GM21367 (cell line): ENCODE data around the gene SLC22A1.
"Not testable (repeated sequence)": the region's sequence is repeated elsewhere in the genome, so short reads cannot be mapped to it uniquely, and the experiment has no call there.

Source experiments
- ATAC-seq: cut with Tn5 transposase; IDR thresholded peaks from one replicate; pipeline ENCODE4 v1.9.1; 2021; ENCODE audit not compliant: unreplicated experiment

Gene SLC22A1

GRCh38 chr6:160121981-160122380 lies 366 bp downstream of the SLC22A1 start:
- no peak for ATAC-seq

GRCh38 chr6:160122744-160123143 lies 1.1 kb downstream of the SLC22A1 start:
- no peak for ATAC-seq

GRCh38 chr6:160124007-160124406 lies 2.4 kb downstream of the SLC22A1 start:
- no peak for ATAC-seq

- no peak for ATAC-seq
Observed at GRCh38 chr6:160124605-160125004, 3.0 kb downstream of the SLC22A1 start.

GRCh38 chr6:160125105-160125504 lies 3.5 kb downstream of the SLC22A1 start:
- ATAC-seq: not testable (repeated sequence)

- ATAC-seq: no peak
Observed at GRCh38 chr6:160127270-160128124, 5.9 kb downstream of the SLC22A1 start.

- no peak for ATAC-seq
Observed at GRCh38 chr6:160128125-160128683, 6.6 kb downstream of the SLC22A1 start.

GRCh38 chr6:160128879-160129516 lies 7.4 kb downstream of the SLC22A1 start:
- ATAC-seq: no peak

- no peak for ATAC-seq
Observed at GRCh38 chr6:160129881-160130615, 8.4 kb downstream of the SLC22A1 start.

- no peak for ATAC-seq
Observed at GRCh38 chr6:160130729-160131484, 9.3 kb downstream of the SLC22A1 start.

GRCh38 chr6:160131636-160132296 lies 10.2 kb downstream of the SLC22A1 start:
- no peak for ATAC-seq

GRCh38 chr6:160132297-160132637 lies 10.7 kb downstream of the SLC22A1 start:
- no peak for ATAC-seq

- no peak for ATAC-seq
Observed at GRCh38 chr6:160132776-160133338, 11.2 kb downstream of the SLC22A1 start.

GRCh38 chr6:160133441-160134336 lies 12.1 kb downstream of the SLC22A1 start:
- no peak for ATAC-seq

- not testable (repeated sequence) for ATAC-seq
Observed at GRCh38 chr6:160134337-160134751, 12.7 kb downstream of the SLC22A1 start.

GRCh38 chr6:160134779-160135547 lies 13.3 kb downstream of the SLC22A1 start:
- ATAC-seq: no peak

- ATAC-seq: no peak
Observed at GRCh38 chr6:160135907-160136655, 14.5 kb downstream of the SLC22A1 start.
